Brain pericyte (primary cell): ENCODE data around the gene ATG101.

Experiments
- DNase-seq: peaks from one replicate; pipeline ENCODE4 v3.0.0-alpha.2; 2012; ENCODE audit warnings: low read depth, low spot score

ATG101 gene, protein sequence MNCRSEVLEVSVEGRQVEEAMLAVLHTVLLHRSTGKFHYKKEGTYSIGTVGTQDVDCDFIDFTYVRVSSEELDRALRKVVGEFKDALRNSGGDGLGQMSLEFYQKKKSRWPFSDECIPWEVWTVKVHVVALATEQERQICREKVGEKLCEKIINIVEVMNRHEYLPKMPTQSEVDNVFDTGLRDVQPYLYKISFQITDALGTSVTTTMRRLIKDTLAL

DNA sequence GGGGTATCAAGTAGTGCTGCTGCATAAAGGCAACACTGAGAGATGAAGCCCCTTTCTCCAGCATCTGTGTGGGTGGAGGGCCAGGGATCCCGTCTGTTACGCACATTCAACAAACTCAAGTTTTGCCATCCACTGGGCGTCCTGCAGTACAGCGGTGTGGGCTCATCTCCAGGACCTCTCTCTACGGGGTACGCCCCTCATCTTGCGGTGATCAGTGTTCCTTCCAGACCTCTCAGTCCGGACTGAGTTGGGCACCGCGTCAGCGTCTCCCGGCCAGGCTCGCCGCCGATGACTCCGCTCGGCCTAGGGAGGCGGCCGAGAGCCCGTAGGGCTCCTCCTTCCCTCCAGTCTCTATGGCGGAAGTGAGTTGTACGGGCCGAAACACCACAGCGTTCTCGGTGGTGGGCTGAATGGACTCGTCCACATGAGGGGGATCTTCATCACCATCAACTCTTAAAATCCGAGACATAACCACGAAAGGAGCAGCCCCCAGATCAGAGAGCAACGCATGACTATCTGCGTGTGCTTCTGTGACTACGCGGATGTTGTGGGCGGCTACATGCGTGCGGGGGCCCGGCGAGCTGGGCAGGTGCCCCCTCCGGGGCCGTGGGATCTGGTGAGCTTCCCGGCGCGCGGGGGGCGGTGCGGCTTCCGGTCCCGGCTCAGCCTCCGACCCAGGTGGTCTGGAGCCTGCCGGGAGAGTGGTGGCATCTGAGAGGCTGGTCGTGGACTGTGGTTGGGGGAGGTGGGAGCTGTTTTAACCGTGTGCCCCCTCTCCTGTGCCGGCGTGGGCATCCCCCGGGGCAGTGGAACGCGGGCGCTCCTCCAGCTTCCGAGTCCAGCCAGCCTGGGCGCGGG lies at the start of gene ATG101:
ATG101 (plus strand) TSS at position 652 of the 858 bp plus-strand sequence. CDS start 3,673 bp downstream, outside the sequence.
- peak; percentile 92 for DNase-seq

DNA sequence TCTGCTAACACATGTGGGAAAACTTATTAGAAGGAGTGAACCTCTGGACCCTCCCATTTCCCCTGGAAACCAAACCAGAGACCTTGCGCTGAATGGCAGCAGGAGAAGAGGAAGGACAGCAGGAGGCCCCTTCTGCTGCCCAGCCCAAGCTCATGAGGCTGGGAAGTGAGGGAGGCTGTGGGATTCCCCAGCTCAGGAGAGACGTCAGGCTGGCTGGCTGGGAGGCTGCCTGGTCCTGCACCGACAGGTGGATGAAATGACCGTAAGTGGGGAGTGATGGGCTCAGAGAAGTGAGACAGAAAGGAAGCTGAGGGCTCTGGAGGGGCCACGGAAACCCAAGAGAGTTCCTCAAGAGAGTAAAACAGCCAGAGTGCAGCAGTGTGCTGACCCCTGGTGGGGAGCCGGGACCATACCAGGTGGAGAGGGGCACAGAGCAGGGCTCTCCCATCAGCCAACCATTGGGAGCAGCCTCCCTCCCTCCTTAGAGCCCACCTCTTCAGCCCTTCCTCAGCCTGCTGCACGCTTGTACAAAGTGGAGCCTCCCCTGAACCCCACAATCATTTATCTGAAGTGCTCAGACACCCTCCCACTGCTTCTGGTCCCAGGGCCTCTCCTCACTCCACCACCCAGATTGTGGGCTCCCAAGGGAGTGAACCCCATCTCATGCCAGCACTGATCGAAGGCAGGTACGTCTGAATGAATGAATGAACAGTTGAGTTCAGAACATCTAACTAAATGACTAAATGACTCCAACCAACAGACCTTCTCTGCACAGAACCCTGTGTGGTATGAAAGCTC lies 49.0 kb upstream of the ATG101 start:
- no peak for DNase-seq

DNA sequence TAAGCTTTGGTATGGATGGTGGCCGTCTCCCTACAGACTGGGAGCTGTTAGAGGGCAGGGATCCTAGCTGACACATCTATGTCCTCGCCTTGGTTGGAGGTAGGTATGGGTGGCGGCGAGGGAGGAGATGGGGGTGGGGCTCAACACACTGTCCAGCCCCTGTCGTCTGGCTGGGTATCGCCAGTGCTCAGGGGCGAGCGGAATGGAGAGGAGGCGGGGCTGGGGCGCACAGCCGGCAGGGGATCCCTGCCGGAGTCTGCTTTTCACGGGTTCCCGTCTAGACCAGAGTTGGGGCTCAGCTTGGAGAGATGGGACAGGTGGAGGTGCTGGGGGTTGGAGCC lies 47.0 kb upstream of the ATG101 start:
- no peak for DNase-seq

DNA sequence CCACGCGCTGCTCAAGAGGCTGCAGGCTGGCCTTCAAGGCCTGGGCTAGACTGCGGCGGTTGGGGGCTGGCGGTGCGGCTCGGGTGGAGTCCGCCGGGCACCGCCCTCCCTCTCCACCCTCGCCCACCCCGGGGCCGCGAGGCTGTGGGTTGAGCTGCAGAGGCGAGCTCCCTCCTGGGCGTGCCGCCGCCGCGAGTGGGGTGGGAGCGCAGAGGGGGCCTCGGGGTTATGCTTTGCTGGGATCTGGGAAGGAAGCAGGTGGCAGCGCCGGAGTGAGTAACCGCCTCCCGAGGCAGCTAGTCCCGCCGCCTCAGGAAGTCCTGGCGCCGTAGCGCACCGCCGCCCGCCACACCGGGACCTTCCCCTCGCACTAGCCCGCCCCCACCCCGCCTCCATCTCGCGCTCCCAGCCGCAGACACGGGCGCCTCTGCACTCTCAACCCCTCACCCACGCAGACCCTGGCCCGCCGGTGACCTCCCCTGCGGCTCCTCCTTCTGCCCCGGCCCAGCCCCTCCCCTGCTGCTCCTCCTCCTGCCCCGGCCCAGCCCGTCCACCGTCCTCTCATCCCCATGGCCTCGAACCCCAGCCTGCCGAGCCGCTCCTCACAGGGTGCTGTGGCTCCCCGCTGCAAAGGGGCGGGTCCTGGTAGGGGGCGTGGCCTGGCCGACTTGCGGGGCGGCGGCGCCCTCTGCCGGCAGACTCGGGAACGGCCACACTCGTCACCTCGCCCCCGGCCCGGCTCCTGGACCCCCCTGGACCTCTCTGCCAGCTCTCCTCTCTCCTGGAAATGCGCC lies 46.4 kb upstream of the ATG101 start:
- DNase-seq, result no peak

DNA sequence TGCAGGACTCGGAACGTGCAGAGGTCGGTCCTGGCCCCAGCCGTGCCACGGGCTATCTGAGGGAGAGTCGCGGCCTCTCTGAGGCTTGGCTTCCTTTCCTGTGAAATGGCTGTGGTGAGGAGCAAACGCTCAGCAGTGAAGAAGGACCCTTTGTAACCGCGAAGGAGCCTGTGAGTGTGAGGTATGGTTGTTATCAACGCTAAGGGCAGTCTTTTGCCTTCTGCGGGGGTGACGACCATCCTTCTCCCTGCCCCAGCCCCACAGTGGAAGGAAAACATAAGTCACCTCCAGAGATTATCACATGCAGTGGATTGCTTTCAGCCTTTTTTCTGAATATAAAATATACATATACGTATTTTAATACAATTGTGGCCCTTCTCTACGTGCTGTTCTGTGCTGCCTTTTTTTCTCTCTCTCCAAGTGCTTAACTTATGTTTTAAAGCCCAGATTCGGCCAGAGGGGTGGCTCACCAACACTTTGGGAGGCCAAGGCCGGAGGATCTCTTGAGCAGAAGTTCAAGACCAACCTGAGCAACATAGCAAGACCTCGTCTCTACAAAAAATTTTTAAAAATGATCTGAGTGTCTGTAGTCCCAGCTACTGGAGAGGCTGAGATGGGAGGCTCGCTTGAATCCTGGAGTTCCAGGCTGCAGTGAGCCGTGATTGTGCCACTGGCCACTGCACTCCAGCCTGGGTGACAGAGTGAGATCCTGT lies 45.6 kb upstream of the ATG101 start:
- DNase-seq, result no peak

DNA sequence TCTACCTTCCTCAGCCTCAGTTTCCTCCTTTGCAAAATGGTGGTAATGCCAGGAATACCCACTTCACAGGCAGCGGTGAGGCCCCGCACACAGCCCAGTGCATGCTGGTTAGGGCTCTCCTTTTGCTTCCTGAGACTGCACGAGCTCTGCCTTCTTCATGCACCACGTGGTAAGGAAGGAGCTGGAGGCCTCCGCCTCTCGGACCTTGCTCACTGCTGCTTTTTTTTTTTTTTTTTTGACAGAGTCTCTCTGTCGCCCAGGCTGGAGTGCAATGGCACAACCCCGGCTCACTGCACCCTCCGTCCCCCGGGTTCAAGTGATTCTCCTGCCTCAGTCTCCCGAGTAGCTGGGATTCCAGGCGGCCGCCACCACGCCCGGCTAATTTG lies 44.9 kb upstream of the ATG101 start:
- DNase-seq, result no peak

DNA sequence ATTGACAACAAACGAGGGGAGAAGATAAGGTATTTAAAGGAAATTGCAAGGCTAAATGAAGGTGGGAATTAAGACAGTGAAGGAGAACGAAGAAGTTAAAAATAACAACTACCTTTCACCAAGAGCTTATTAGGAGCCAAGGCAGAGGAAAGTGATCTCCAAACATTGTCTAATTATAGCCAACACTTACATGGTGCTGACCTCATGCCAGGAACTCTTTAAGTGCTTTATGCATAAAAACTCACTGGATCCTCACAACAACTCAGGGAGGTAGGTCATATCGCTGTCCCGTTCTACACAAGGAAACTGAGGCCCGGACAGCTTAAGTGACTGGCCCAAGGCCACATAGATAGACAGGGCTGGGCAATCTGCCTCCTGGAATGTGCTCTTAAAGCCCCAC lies 43.5 kb upstream of the ATG101 start:
- DNase-seq, result no peak

DNA sequence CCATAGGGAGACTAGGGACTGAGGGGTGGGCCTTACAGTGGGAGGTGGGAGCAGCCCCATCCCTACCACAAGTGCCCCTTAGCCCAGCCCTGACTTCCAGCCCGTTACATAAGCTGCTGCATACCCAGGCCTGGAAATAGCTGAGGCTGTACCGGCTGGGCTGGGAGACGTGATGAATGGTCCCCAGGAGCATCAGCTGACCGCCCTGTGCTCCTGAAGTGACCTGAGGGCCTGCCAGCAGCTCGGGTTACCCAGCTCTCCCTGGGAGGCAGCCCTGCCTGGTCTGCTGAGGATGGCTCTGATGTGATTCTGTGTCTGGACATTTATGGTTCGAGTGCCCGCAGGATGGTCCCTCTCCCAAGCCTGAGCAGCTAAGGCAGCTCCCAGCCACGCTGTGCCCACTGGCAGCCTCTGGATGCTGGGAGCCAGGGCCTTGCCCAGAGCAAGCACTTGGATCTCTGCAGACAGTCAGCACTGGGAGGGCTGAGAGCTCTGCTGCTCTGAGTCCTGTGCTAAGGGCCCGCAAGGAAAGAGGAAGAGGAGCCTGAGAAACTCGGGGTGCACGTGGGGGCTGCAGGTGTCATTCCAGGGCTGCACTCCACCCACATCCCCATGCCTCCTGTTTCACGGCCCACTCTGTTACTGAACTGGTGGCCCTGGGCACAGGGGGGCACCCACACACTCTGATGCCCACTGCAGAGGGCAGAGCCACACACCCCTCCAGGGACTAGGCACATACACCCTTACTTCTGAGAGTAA lies 42.5 kb upstream of the ATG101 start:
- DNase-seq, result no peak

DNA sequence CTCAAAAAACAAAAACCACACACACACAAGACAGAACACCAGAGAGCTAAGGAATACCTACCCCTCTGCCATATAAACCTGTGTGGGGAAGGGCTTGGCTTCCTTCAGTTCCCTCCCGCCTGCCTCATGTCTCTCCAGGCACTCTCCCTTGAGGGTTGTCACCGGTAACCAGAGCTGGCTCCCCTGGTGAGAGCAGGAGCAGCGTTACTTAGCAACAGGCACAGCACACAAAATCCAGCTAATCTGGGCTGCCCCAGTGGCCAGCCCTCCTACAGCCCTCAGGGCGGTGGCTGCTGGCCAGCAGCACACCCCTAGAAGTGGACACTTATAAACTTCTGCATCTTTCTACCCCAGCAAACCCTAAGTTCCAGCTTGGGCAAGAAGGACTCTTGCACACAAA lies 40.1 kb upstream of the ATG101 start:
- DNase-seq, result no peak

DNA sequence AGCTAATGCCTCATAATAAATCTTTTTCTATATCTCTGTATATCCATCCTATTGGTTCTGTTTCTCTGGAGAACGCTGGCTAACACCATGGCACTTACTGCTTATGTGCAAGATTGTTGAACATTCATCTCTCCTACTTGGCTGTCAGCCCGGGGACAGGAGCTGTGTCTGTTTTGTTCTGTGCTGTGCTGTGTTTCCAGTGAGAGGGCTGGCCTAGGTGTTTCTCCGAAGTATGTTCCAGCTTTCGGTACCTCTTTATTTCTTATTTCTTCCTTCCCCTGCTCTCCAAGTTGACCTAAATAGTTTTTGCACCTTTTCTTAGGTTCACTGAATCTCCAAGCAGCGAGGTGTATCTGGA lies 37.4 kb upstream of the ATG101 start:
- DNase-seq, result no peak

DNA sequence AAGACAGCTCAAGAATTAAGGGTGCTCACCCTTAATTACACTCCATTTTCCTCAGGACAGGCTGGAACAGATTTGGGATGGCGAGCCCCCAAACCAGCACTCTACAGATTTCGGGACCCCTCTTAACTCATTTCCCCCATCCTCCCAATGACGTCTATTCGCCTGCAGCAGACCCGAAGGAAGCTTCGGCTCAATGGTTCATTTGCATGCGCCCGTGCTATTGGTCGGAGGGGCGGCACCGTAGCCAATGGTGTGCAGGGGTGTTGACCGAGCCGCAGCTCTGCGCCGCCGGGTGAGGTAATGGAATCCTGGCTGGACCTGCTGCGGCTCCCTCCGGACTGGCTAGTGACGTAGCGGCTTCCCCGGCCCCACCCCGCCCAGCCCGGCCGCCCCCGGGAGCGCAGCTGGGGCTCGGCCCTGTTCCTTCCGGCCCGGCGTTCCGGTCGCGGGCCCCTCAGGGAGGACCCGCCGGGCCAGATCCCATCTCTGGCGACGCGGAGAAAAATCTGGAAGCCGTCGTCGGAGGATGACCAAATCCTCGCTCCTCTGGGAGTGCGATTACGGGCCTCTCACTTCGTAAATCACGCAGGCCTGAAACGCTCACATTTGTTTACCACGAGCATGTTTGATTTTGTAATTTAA lies 36.9 kb upstream of the ATG101 start:
- peak; percentile 80 for DNase-seq

DNA sequence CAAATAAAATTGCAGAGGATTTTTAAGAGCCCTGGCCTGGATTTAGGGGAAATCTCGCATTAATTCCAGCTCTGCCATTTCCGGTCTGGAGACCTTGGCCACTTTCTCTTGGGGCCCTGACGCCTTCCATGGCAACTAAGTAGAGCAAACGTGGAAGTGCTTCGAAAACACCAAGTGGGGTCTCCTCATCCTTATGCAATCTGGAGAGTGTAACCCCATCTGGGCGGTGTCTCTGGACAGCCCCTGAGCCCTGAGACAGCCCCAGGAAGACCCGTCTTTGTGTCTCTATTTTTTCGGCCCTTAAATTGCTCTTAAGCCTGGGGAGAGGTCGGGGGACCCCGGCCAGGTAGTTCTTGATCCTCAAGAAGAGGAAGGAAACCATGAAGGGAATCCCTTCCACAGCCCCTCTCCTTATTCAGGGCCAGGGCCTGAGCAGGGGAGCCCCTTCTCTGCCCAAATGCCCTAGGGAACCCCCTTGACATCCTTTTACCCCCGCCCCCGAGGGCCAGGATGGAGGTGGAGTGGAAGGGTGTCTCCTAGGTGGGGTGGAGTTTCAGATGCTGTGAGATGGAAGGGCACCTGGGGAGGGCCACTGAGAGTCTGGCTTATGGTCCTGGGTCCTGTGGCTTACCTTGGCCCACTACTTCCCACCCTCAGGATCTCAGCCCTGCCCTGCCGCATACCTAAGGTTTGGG lies 36.2 kb upstream of the ATG101 start:
- no peak for DNase-seq

DNA sequence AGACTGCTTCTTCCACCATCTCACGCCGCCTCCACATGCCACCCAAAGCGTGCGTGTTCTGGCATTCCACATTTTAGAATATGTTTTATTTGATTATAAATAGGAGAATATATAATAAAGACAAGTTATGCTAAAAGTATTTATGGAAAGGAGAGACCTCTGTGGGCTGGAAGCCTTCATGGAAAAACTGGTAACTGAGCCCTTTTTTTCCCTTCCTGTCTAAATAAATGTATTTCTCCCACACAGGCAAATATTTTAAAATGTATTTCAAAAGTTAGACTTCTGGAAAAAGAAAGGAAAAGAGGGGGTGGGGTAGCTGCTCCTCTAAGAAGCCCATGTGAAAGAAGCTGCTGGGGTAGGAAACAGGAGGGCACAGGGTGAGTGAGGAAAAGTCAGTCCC lies 34.6 kb upstream of the ATG101 start:
- no peak for DNase-seq

DNA sequence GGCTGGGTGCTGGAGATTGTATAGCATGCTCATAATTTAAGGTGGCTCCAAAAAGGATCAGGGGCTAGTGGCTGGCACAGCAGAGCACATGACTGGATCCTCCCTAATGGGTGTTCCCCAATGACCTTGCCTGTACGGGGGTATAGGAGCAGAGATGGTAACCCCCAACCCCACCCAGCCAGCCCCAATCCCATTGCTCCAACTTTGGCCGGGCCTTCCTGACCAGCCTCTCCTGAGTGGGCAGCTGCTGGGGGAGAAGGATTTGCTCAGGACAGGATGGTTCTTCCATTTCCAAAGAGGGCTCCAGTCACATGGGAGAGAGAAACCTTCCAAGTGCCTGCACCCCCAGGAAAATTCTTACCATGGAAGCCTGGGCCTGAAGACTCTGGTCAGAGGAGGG lies 33.9 kb upstream of the ATG101 start:
- DNase-seq, result no peak

DNA sequence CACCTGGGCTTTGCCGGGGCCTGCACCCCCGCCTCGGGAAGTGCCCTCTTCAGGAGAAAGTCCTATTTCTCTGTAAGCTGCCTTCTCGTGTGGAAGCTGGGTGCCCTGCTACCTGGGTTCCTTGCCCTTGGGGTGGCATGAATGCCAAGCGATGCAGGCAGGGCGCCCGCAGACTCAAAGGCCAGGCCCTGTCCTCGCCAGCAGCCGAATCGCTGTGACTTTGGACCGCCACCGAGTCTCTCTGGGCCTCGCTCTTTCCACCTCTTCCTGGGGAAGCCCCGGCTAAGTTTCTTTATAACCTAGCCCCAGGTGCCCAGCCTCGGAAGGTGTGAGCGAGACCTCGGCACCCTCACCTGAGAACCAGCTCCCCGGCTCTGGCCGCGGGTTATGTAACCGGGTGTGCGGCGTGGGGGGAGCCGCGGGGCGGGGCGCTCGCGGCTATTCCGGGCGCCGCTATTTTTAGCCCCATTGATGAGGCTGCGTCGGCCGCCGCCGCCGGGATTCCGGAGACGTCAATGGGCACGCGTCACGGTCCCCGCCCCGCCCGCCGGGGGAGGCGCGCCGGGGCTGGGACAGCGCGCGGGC lies 33.1 kb upstream of the ATG101 start:
- DNase-seq, result no peak

DNA sequence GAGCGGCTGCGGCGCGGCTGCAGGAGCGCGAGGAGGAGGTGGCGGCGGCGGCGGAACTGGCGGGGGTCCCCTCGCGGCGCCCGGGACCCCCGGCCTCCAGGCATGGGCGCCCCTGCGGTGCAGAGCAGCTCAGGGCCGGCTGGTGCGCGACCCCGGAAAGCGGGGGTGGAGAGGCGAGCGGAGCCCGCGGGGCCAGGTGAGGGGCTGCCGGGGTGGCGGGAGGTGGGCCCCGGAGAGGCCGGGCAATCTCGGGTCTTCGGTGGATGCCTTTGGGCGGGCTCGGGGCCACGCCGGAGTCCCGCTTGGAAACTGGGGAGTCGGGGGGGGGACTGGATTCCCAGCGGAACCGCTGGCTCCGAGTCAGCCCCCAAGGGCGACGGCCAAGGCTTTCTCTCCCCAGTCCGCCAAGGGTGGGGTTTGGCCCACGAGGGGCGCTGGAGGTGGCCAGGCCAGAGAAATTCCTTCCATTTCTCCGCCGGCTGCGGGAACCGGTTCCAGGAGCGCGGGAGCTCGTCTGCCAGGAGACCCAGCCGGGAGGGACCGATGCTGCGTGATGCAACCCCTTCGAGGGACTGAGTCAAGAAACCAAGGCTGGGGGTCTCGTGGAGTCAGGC lies 32.4 kb upstream of the ATG101 start:
- DNase-seq, result no peak

DNA sequence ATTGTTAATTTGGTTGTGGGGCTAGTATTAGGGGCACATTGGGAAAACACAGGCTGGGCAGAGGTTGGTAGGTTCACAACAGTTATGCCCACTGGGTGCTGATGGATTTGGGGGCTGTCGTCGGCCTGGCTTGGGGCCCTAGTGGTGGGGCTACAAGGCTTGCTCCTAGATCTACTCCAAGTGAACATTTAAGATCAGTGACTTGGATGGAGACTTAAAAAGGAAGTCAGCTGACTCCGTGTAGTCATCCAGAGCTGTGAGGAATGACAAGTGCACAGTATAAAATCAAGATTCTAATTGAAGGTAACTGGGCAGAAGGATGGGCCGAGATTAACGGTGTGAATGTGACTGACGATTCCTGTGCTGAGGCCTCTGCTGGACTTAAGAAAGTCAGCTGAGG lies 31.3 kb upstream of the ATG101 start:
- DNase-seq, result no peak

DNA sequence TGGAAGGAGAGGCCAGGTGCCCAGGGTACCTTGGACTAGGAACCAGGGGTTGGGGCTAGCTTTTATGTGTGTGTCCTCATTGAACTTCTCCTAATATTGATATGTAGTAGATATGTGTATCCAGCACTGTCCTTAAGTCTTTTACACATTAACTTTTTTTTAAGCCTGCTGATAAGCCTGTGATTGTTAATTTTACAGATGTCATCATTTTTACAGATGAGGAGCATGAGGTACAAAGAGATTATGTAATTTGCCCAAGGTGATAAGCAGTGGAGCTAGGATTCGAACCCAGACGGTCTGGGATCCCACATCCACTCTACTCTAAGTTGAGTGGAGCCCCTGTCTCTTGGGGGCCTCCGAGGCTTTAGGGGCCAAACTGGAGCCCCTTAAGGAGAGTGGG lies 28.7 kb upstream of the ATG101 start:
- DNase-seq, result no peak

DNA sequence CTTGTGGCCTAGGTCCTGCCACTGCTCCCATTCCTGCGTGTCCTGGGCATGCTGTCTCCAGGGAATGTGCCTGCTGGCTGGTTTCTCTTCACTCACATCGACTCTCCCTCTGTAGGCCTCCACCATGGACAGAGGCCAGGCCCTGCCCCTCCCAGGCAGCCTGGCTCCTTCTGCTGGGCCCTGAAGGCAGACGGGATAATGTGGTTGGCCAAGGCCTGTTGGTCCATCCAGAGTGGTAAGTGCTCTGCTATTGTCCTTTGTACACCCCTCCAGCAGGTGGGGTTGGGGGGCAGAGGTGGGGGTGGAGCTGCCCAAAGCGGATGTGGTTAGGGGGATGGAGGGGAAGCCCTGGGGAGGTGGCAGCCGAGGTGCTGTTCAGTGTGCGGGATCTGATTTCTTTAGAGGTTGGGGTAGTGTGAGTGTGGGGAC lies 28.1 kb upstream of the ATG101 start:
- no peak for DNase-seq
